ENCODE measurements around the gene EXOC4. TPM values are rescaled to one million over a fixed set of nuclear protein-coding genes. Genes with fewer than 3 reads are reported as not detected.

EXOC4 gene
- total RNA-seq, 4 donors from 2014 or later: 30.7 to 62.4 (median 40.4) TPM

DNA sequence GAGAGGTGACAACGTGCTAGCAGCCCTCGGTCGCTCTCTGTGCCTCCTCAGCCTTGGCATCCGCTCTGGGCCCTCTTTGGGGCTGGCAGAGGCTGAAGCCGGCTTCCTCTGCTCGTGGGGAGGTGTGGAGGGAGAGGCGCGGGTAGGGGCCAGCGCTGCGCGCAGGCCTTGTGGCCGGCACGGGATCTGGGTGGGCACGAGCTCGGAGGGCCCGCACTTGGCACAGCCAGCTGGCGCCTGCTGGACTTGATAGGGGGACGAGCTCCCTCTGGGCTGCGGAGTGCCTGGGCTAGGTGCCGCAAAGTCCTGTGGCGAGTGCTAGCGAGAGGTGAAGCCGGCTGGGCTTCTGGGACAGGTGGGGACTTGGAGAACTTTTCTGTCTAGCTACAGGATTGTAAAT is 170.7 kb downstream of the EXOC4 start:
- TF ChIP-seq, protein P1, sequence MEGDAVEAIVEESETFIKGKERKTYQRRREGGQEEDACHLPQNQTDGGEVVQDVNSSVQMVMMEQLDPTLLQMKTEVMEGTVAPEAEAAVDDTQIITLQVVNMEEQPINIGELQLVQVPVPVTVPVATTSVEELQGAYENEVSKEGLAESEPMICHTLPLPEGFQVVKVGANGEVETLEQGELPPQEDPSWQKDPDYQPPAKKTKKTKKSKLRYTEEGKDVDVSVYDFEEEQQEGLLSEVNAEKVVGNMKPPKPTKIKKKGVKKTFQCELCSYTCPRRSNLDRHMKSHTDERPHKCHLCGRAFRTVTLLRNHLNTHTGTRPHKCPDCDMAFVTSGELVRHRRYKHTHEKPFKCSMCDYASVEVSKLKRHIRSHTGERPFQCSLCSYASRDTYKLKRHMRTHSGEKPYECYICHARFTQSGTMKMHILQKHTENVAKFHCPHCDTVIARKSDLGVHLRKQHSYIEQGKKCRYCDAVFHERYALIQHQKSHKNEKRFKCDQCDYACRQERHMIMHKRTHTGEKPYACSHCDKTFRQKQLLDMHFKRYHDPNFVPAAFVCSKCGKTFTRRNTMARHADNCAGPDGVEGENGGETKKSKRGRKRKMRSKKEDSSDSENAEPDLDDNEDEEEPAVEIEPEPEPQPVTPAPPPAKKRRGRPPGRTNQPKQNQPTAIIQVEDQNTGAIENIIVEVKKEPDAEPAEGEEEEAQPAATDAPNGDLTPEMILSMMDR (IDR thresholded peaks at IDR 0.05): no peak
- no peak for TF ChIP-seq POLR2A (IDR thresholded peaks at IDR 0.05)
- 93 to 97% methylated on average over 3 to 4 of the region's 23 CpGs for WGBS, 2 donors
- Histone ChIP-seq H3K27me3 (no peaks in the 10 kb centered on the region), H3K4me1 (peaks cover 0 to 3% (median 0%) of the 10 kb centered on the region in 3 donors), H3K4me3 (no peak overlapping the region), H3K9me3 (peaks cover 0 to 3% (median 0%) of the 10 kb centered on the region in 3 donors), H3K27ac (no peak overlapping the region), H3K36me3 (peaks cover 0 to 19% (median 0%) of the 10 kb centered on the region in 3 donors)
- intact Hi-C loops (cut with DNase I): no loop called here
- DNase-seq: no peak

GRCh38 chr7:133428326-133428725 is 175.4 kb downstream of the EXOC4 start:
- Histone ChIP-seq H3K27ac (no peak overlapping the region), H3K4me3 (no peak overlapping the region), H3K9me3 (peaks cover 0 to 3% (median 0%) of the 10 kb centered on the region in 3 donors), H3K36me3 (peaks cover 0 to 19% (median 0%) of the 10 kb centered on the region in 3 donors), H3K27me3 (no peaks in the 10 kb centered on the region), H3K4me1 (peaks cover 0 to 26% (median 0%) of the 10 kb centered on the region in 3 donors)
- no peak for TF ChIP-seq POLR2A (IDR thresholded peaks at IDR 0.05)
- TF ChIP-seq, protein P1 (IDR thresholded peaks at IDR 0.05): no peak
- intact Hi-C loops (cut with DNase I): no loop called here
- no peak for DNase-seq
- WGBS, 2 donors: 89 to 93% methylated on average over 2 of the region's 2 CpGs

GRCh38 chr7:133428876-133429275 is 176.0 kb downstream of the EXOC4 start:
- Histone ChIP-seq H3K27ac (no peak overlapping the region), H3K4me3 (no peak overlapping the region), H3K36me3 (peaks cover 0 to 14% (median 0%) of the 10 kb centered on the region in 3 donors), H3K27me3 (no peaks in the 10 kb centered on the region), H3K9me3 (no peaks in the 10 kb centered on the region), H3K4me1 (peaks cover 0 to 26% (median 0%) of the 10 kb centered on the region in 3 donors)
- no peak for TF ChIP-seq POLR2A (IDR thresholded peaks at IDR 0.05)
- TF ChIP-seq, protein P1 (IDR thresholded peaks at IDR 0.05): no peak
- 77 to 78% methylated on average over 3 of the region's 3 CpGs for WGBS, 2 donors
- intact Hi-C loops (cut with DNase I): no loop called here
- DNase-seq: no peak

- 85 to 92% methylated on average over 3 of the region's 3 CpGs for WGBS, 2 donors
- Histone ChIP-seq H3K27me3 (no peaks in the 10 kb centered on the region), H3K27ac (peak overlapping the region in 2 of 4 donors; percentile 30 to 36), H3K4me1 (peaks cover 0 to 26% (median 0%) of the 10 kb centered on the region in 3 donors), H3K9me3 (no peaks in the 10 kb centered on the region), H3K36me3 (peaks cover 0 to 9% (median 0%) of the 10 kb centered on the region in 3 donors), H3K4me3 (no peak overlapping the region)
- intact Hi-C loops (cut with DNase I): no loop called here
- TF ChIP-seq POLR2A (IDR thresholded peaks at IDR 0.05): no peak
- TF ChIP-seq, protein P1 (IDR thresholded peaks at IDR 0.05): no peak
- no peak for DNase-seq
Measured at GRCh38 chr7:133429371-133429770, 176.5 kb downstream of the EXOC4 start.

DNA sequence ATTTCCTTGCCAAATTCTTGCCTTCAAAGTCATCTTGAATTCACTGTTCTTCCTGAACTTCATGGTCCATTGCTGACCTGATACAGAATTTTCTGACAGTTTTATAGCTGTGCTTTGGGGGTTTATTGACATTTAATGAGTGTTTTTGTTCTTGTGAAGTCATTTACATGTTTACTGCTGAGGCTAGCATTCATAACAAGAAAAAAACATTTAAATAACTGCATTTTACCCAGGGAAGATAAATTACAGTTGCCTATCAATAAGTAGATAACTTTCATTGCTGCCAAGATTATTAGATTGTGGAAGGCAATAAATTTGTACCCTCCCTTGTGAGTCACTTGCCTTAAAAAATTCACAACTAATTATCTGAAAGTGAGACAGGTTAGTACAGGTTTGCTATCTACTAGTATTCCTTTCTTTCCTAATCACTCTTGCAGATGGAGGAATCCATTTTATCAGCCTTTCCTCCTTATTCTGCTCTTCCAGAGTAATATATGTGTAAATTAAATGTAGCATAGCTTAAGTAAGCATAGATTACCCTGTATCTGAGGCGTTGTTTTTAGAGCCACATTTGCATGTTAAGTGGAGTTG is 178.4 kb downstream of the EXOC4 start:
- WGBS, 2 donors: 46 to 84% methylated on average over 1 of the region's 1 CpG
- intact Hi-C loops (cut with DNase I): no loop called here
- Histone ChIP-seq H3K36me3 (no peaks in the 10 kb centered on the region), H3K4me1 (peaks cover 0 to 33% (median 0%) of the 10 kb centered on the region in 3 donors), H3K27me3 (no peaks in the 10 kb centered on the region), H3K27ac (no peak overlapping the region), H3K4me3 (no peak overlapping the region), H3K9me3 (no peaks in the 10 kb centered on the region)
- DNase-seq: no peak
- TF ChIP-seq, protein P1 (IDR thresholded peaks at IDR 0.05): no peak
- no peak for TF ChIP-seq POLR2A (IDR thresholded peaks at IDR 0.05)
